ENCODE results near the gene PPP1R26. TPM values are rescaled to one million over a fixed set of nuclear protein-coding genes. Genes with fewer than 3 reads are reported as not detected.
A peak's percentile ranks its signal among the peaks of the same experiment; 100 is the strongest.
"Not testable (repeated sequence)": the region's sequence is repeated elsewhere in the genome, so short reads cannot be mapped to it uniquely, and the experiment has no call there.

The PPP1R26 gene
- total and polyA plus RNA-seq, 2 experiments from 2014 or later: 25.9 to 62.2 TPM

GRCh38 chr9:135526730-135527571 is 47.4 kb downstream of the PPP1R26 start:
- H3K4me1 ChIP-seq (ENCODE audit: low read depth): no peaks in the 10 kb centered on the region
- H3K27ac ChIP-seq: no peak overlapping the region
- no peaks in the 10 kb centered on the region for H3K27me3 ChIP-seq
- H3K9me3 ChIP-seq (ENCODE audit: low read depth): no peaks in the 10 kb centered on the region
- DNase-seq (ENCODE audit: low read depth in 1 of 2, low spot score in 1 of 2): no peak
- H3K36me3 ChIP-seq: no peaks in the 10 kb centered on the region
- TF ChIP-seq CTCF (IDR thresholded peaks at IDR 0.05; ENCODE audit: low read depth, low read length): no peak
- H3K4me3 ChIP-seq: no peak overlapping the region

- H3K36me3 ChIP-seq; H3K27ac ChIP-seq; H3K27me3 ChIP-seq; H3K4me3 ChIP-seq; DNase-seq (ENCODE audit: low read depth in 1 of 2, low spot score in 1 of 2); H3K9me3 ChIP-seq (ENCODE audit: low read depth); H3K4me1 ChIP-seq (ENCODE audit: low read depth): not testable (repeated sequence)
Measured at GRCh38 chr9:135528842-135529435, 49.4 kb downstream of the PPP1R26 start.

GRCh38 chr9:135530146-135530545 is 50.6 kb downstream of the PPP1R26 start:
- Histone ChIP-seq H3K36me3 (no peaks in the 10 kb centered on the region), H3K4me1 (ENCODE audit: low read depth) (no peaks in the 10 kb centered on the region), H3K9me3 (ENCODE audit: low read depth) (no peaks in the 10 kb centered on the region), H3K27me3 (no peaks in the 10 kb centered on the region), H3K27ac (no peak overlapping the region), H3K4me3 (no peak overlapping the region)
- no peak for DNase-seq (ENCODE audit: low read depth in 1 of 2, low spot score in 1 of 2)
- no peak for TF ChIP-seq CTCF (IDR thresholded peaks at IDR 0.05; ENCODE audit: low read depth, low read length)

- no peak for TF ChIP-seq CTCF (IDR thresholded peaks at IDR 0.05; ENCODE audit: low read depth, low read length)
- Histone ChIP-seq H3K9me3 (ENCODE audit: low read depth) (no peaks in the 10 kb centered on the region), H3K27me3 (no peaks in the 10 kb centered on the region), H3K4me1 (ENCODE audit: low read depth) (no peaks in the 10 kb centered on the region), H3K27ac (no peak overlapping the region), H3K36me3 (no peaks in the 10 kb centered on the region), H3K4me3 (no peak overlapping the region)
- DNase-seq (ENCODE audit: low read depth in 1 of 2, low spot score in 1 of 2): no peak
Measured at GRCh38 chr9:135531096-135531495, 51.5 kb downstream of the PPP1R26 start.

- Histone ChIP-seq H3K4me1 (ENCODE audit: low read depth) (no peaks in the 10 kb centered on the region), H3K27me3 (no peaks in the 10 kb centered on the region), H3K27ac (no peak overlapping the region), H3K9me3 (ENCODE audit: low read depth) (no peaks in the 10 kb centered on the region), H3K4me3 (no peak overlapping the region), H3K36me3 (no peaks in the 10 kb centered on the region)
- no peak for TF ChIP-seq CTCF (IDR thresholded peaks at IDR 0.05; ENCODE audit: low read depth, low read length)
- DNase-seq (ENCODE audit: low read depth in 1 of 2, low spot score in 1 of 2): no peak
Measured at GRCh38 chr9:135533113-135533512, 53.5 kb downstream of the PPP1R26 start.

- H3K36me3 ChIP-seq: no peaks in the 10 kb centered on the region
- no peaks in the 10 kb centered on the region for H3K9me3 ChIP-seq (ENCODE audit: low read depth)
- no peaks in the 10 kb centered on the region for H3K27me3 ChIP-seq
- no peak for TF ChIP-seq CTCF (IDR thresholded peaks at IDR 0.05; ENCODE audit: low read depth, low read length)
- no peak overlapping the region for H3K4me3 ChIP-seq
- H3K4me1 ChIP-seq (ENCODE audit: low read depth): no peaks in the 10 kb centered on the region
- no peak for DNase-seq (ENCODE audit: low read depth in 1 of 2, low spot score in 1 of 2)
- H3K27ac ChIP-seq: no peak overlapping the region
Measured at GRCh38 chr9:135533674-135534073, 54.1 kb downstream of the PPP1R26 start.

GRCh38 chr9:135534192-135534711 is 54.7 kb downstream of the PPP1R26 start:
- H3K27ac ChIP-seq; H3K27me3 ChIP-seq; H3K9me3 ChIP-seq (ENCODE audit: low read depth); H3K4me1 ChIP-seq (ENCODE audit: low read depth); H3K4me3 ChIP-seq; H3K36me3 ChIP-seq: not testable (repeated sequence)
- DNase-seq (ENCODE audit: low read depth in 1 of 2, low spot score in 1 of 2): peak; percentile 10 to 33

- H3K4me3 ChIP-seq; H3K9me3 ChIP-seq (ENCODE audit: low read depth); H3K27me3 ChIP-seq; H3K4me1 ChIP-seq (ENCODE audit: low read depth); DNase-seq (ENCODE audit: low read depth in 1 of 2, low spot score in 1 of 2); H3K27ac ChIP-seq; H3K36me3 ChIP-seq: not testable (repeated sequence)
Measured at GRCh38 chr9:135534826-135535225, 55.2 kb downstream of the PPP1R26 start.

Data from cardiac muscle cell (in vitro differentiated cells and primary cell).